Measurements from ENCODE around the gene LSM2.

GRCh38 chr6:31792090-31792374, 14.7 kb downstream of the LSM2 start:
- TF ChIP-seq CTCF (optimal IDR thresholded peaks at IDR 0.05 in 1 of 3, IDR thresholded peaks at IDR 0.05 in 1 of 3, conservative IDR thresholded peaks at IDR 0.05 in 1 of 3; ENCODE audit: extremely low read depth in 1 of 3, insufficient read depth in 2 of 3, low read length in 3 of 3) = no peak
- no peak for TF ChIP-seq EZH2 (IDR thresholded peaks at IDR 0.05; ENCODE audit: low read length)
